Liver (tissue), 9 donors: ENCODE measurements around the gene SHF. TPM values are rescaled to one million over a fixed set of nuclear protein-coding genes. Genes with fewer than 3 reads are reported as not detected.

ENCODE experiments used
- DNase-seq: peaks from one replicate; pipeline ENCODE4 v3.0.0-alpha.2; 2017; ENCODE audit warnings: low spot score
- H3K27ac ChIP-seq, 2 donors: one replicate each; pipeline ENCODE4 v1.7.0; 2013; ENCODE audit warnings: inconsistent platforms in 2 of 2, low read length in 2 of 2, control low read depth in 1 of 2, low read depth in 1 of 2, mild to moderate bottlenecking in 1 of 2
- H3K27me3 ChIP-seq, 4 donors: one replicate each; pipeline versions ENCODE4 v1.6.1 to v1.7.0; 2013; ENCODE audit warnings: low read length in 3 of 4, inconsistent platforms in 1 of 4, mild to moderate bottlenecking in 1 of 4, moderate library complexity in 1 of 4; ENCODE audit not compliant: control insufficient read depth in 4 of 4, insufficient read depth in 4 of 4
- H3K36me3 ChIP-seq, 4 donors: one replicate each; pipeline versions ENCODE4 v1.6.1 to v1.7.0; 2013; ENCODE audit warnings: low read length in 3 of 4, mild to moderate bottlenecking in 3 of 4, low read depth in 1 of 4, moderate library complexity in 1 of 4; ENCODE audit not compliant: control insufficient read depth in 4 of 4, insufficient read depth in 3 of 4
- H3K4me1 ChIP-seq, 4 donors: one replicate each; pipeline versions ENCODE4 v1.6.1 to v1.7.0; 2013; ENCODE audit warnings: low read length in 3 of 4, mild to moderate bottlenecking in 3 of 4, moderate library complexity in 1 of 4; ENCODE audit not compliant: control insufficient read depth in 4 of 4, insufficient read depth in 4 of 4
- H3K4me3 ChIP-seq, 3 donors: one replicate each; pipeline versions ENCODE4 v1.6.1 to v1.7.0; 2013; ENCODE audit warnings: low read length in 3 of 3, control low read depth in 1 of 3, low read depth in 1 of 3, mild to moderate bottlenecking in 1 of 3
- H3K9ac ChIP-seq, 2 donors: one replicate each; pipeline ENCODE4 v1.7.0; 2013; ENCODE audit warnings: low read length in 2 of 2, mild to moderate bottlenecking in 2 of 2, moderate library complexity in 2 of 2, control low read depth in 1 of 2, low read depth in 1 of 2
- H3K9me3 ChIP-seq, 4 donors: one replicate each; pipeline versions ENCODE4 v1.6.1 to v1.7.0; 2013; ENCODE audit warnings: low read length in 3 of 4; ENCODE audit not compliant: control insufficient read depth in 4 of 4
- ATF3 ChIP-seq: IDR thresholded peaks from 2 replicates; pipeline ENCODE4 v1.6.1; 2016; ENCODE audit warnings: antibody characterized with exemption
- CTCF ChIP-seq: fragments of 150-350 bp; IDR thresholded peaks from 2 replicates; pipeline ENCODE4 v1.5.1; 2017; ENCODE audit warnings: improper control_type of control experiment, low read depth, low read length; ENCODE audit not compliant: missing input control
- EGR1 ChIP-seq, 2 donors: IDR thresholded peaks; 2 replicates each; pipeline ENCODE4 v1.6.1; 2016 to 2018; ENCODE audit warnings: antibody characterized with exemption in 2 of 2, low read depth in 2 of 2
- FOXA1 ChIP-seq: IDR thresholded peaks from 2 replicates; pipeline ENCODE4 v1.6.1; 2016; ENCODE audit warnings: antibody characterized with exemption
- FOXA2 ChIP-seq: IDR thresholded peaks from 2 replicates; pipeline ENCODE4 v1.6.1; 2016; ENCODE audit warnings: antibody characterized with exemption
- GABPA ChIP-seq, 2 donors: IDR thresholded peaks in 1 of 2; conservative IDR thresholded peaks in 1 of 2; 2 replicates each; pipeline ENCODE4 v1.6.1; 2016; ENCODE audit warnings: antibody characterized with exemption in 2 of 2, mild to moderate bottlenecking in 1 of 2, moderate library complexity in 1 of 2
- HNF4G ChIP-seq: IDR thresholded peaks from 2 replicates; pipeline ENCODE4 v1.6.1; 2016; ENCODE audit warnings: antibody characterized with exemption
- JUND ChIP-seq, 2 donors: IDR thresholded peaks; 2 replicates each; pipeline ENCODE4 v1.6.1; 2016; ENCODE audit warnings: antibody characterized with exemption in 2 of 2
- MAX ChIP-seq: IDR thresholded peaks from 2 replicates; pipeline ENCODE4 v1.6.1; 2016; ENCODE audit warnings: antibody characterized with exemption
- RAD21 ChIP-seq, 2 donors: IDR thresholded peaks; 2 replicates each; pipeline ENCODE4 v1.6.1; 2016; ENCODE audit warnings: antibody characterized with exemption in 2 of 2, mild to moderate bottlenecking in 2 of 2
- REST ChIP-seq: IDR thresholded peaks from 2 replicates; pipeline ENCODE4 v1.6.1; 2016; ENCODE audit warnings: antibody characterized with exemption, mild to moderate bottlenecking
- RXRA ChIP-seq, 2 donors: IDR thresholded peaks; 2 replicates each; pipeline ENCODE4 v1.6.1; 2017 to 2018; ENCODE audit warnings: antibody characterized with exemption in 2 of 2, mild to moderate bottlenecking in 1 of 2
- SP1 ChIP-seq: IDR thresholded peaks from 2 replicates; pipeline ENCODE4 v1.6.1; 2018; ENCODE audit warnings: antibody characterized with exemption, mild to moderate bottlenecking
- TAF1 ChIP-seq: conservative IDR thresholded peaks from 2 replicates; pipeline ENCODE4 v1.6.1; 2016; ENCODE audit warnings: antibody characterized with exemption, mild to moderate bottlenecking
- YY1 ChIP-seq: IDR thresholded peaks from 2 replicates; pipeline ENCODE4 v1.6.1; 2016; ENCODE audit warnings: antibody characterized with exemption, mild to moderate bottlenecking
- WGBS: extraction: QIAGEN DNeasy Blood & Tissue Kit; methylation state at CpG from one replicate; pipeline ENCODE4 v1.1.7; 2013; 5-methylcytosine and 5-hydroxymethylcytosine counted together
- polyA plus RNA-seq, 2 donors: library from polyadenylated mRNA; stranded (reverse) in 1 of 2; unstranded in 1 of 2; fragments of 200-250 nt in 1 of 2; fragments of >200 nt in 1 of 2; fragmentation: Nextera tagmentation in 1 of 2; extraction: Ambion mirVana in 1 of 2; gene quantifications; one replicate each; pipeline versions ENCODE4 v1.2.1 to v1.2.3, GENCODE V29; 2013 to 2015
- total RNA-seq, 2 donors: library from RNA; depleted of rRNA; stranded (reverse); fragments of >200 nt; gene quantifications; one replicate each; pipeline ENCODE4 v1.2.3, GENCODE V29; 2014
- donor health status: healthy.
- donor health status: healthy.
- donor health status: healthy.
- donor health status: healthy.
- donor health status: healthy.

The SHF gene
- total and polyA plus RNA-seq, 4 donors, result 4.7 to 15.7 (median 10.1) TPM

GRCh38 chr15:45177285-45177684, 10.5 kb downstream of the SHF start (continued):
- TF ChIP-seq ATF3 (no peak), FOXA1 (no peak), YY1 (no peak)

- Histone ChIP-seq H3K27me3 (no peaks in the 10 kb centered on the region), H3K9ac (no peak overlapping the region), H3K9me3 (no peaks in the 10 kb centered on the region), H3K4me3 (no peak overlapping the region), H3K27ac (no peak overlapping the region), H3K36me3 (peaks cover 4 to 23% (median 5%) of the 10 kb centered on the region in 4 donors), H3K4me1 (peaks cover 0 to under 1% (median under 1%) of the 10 kb centered on the region in 4 donors)
- TF ChIP-seq HNF4G (no peak), TAF1 (no peak), MAX (no peak), CTCF (no peak), FOXA1 (no peak), YY1 (no peak), RAD21 (IDR thresholded peaks at IDR 0.05) (no peak), RXRA (IDR thresholded peaks at IDR 0.05) (no peak), JUND (IDR thresholded peaks at IDR 0.05) (no peak)
- DNase-seq, result no peak
- 97% methylated on average over 2 of the region's 2 CpGs for WGBS
Observed at GRCh38 chr15:45174577-45174976, 13.2 kb downstream of the SHF start.

GRCh38 chr15:45174069-45174468, 13.7 kb downstream of the SHF start:
- no peaks in the 10 kb centered on the region for H3K4me1 ChIP-seq
- WGBS, result 81% methylated on average over 6 of the region's 6 CpGs

More at GRCh38 chr15:45174069-45174468, 13.7 kb downstream of the SHF start:
- TF ChIP-seq GABPA (IDR thresholded peaks at IDR 0.05 in 1 of 2, conservative IDR thresholded peaks at IDR 0.05 in 1 of 2), result no peak
- TF ChIP-seq TAF1, result no peak
- no peak for TF ChIP-seq RXRA (IDR thresholded peaks at IDR 0.05)
- no peak for TF ChIP-seq REST
- no peak for TF ChIP-seq FOXA2
- no peak for TF ChIP-seq SP1
- TF ChIP-seq MAX, result no peak
- TF ChIP-seq RAD21 (IDR thresholded peaks at IDR 0.05), result no peak
- no peak for TF ChIP-seq HNF4G
- TF ChIP-seq EGR1 (IDR thresholded peaks at IDR 0.05; ENCODE audit: low read depth in 2 of 2), result no peak
- no peak for TF ChIP-seq ATF3
- H3K36me3 ChIP-seq, result peaks cover 4 to 23% (median 5%) of the 10 kb centered on the region in 4 donors
- no peak overlapping the region for H3K27ac ChIP-seq
- H3K27me3 ChIP-seq, result no peaks in the 10 kb centered on the region
- no peaks in the 10 kb centered on the region for H3K9me3 ChIP-seq
- no peak overlapping the region for H3K9ac ChIP-seq
- H3K4me3 ChIP-seq, result no peak overlapping the region
- DNase-seq, result no peak
